Common myeloid progenitor, CD34-positive (primary cell): ENCODE measurements around the gene ALOXE3.
A peak's percentile ranks its signal among the peaks of the same experiment; 100 is the strongest.

Source experiments
- CTCF ChIA-PET: fragments of 350-600 bp; sonication (Branson Sonifier 250); formaldehyde crosslinking; loops from one replicate; lab custom pipeline; 2021; ENCODE audit warnings: antibody characterized with exemption; lab: Charles Lee
- POLR2A ChIA-PET: fragments of 350-600 bp; sonication (Branson Sonifier 250); formaldehyde crosslinking; loops from one replicate; lab custom pipeline; 2021; ENCODE audit warnings: antibody characterized with exemption; lab: Charles Lee
- DNase-seq, 3 donors: peaks; one replicate each; pipeline versions ENCODE4 v3.0.0 to v3.0.0-alpha.2; 2013
- H3K27ac ChIP-seq, 2 experiments: 1 replicate in 1 of 2; 2 replicates in 1 of 2; pipeline ENCODE4 v1.7.0; 2013; ENCODE audit warnings: inconsistent platforms in 2 of 2, low read length in 2 of 2, mild to moderate bottlenecking in 2 of 2, low read depth in 1 of 2, moderate library complexity in 1 of 2; ENCODE audit not compliant: severe bottlenecking in 2 of 2, insufficient read depth in 1 of 2, poor library complexity in 1 of 2
- H3K27me3 ChIP-seq, 5 experiments: replicated peaks in 2 of 5; 1 replicate in 3 of 5; 2 replicates in 2 of 5; pipeline versions ENCODE4 v1.6.1 to v1.7.0; 2013; ENCODE audit warnings: low read length in 4 of 5, mild to moderate bottlenecking in 2 of 5, moderate library complexity in 2 of 5, inconsistent platforms in 1 of 5; ENCODE audit not compliant: insufficient read depth in 5 of 5, control insufficient read depth in 4 of 5
- H3K36me3 ChIP-seq, 4 experiments: 1 replicate in 2 of 4; 2 replicates in 2 of 4; pipeline versions ENCODE4 v1.6.1 to v1.7.0; 2013; ENCODE audit warnings: low read length in 3 of 4, control low read depth in 1 of 4, mild to moderate bottlenecking in 1 of 4; ENCODE audit not compliant: control insufficient read depth in 4 of 4, insufficient read depth in 4 of 4
- H3K4me1 ChIP-seq, 4 experiments: 1 replicate in 3 of 4; 2 replicates in 1 of 4; pipeline versions ENCODE4 v1.6.1 to v1.7.1; 2013; ENCODE audit warnings: low read length in 3 of 4, mild to moderate bottlenecking in 3 of 4, control low read depth in 1 of 4, inconsistent platforms in 1 of 4, moderate library complexity in 1 of 4; ENCODE audit not compliant: control insufficient read depth in 4 of 4, insufficient read depth in 4 of 4; ENCODE audit errors: control extremely low read depth in 1 of 4
- H3K4me3 ChIP-seq, 7 experiments: 1 replicate in 4 of 7; 2 replicates in 3 of 7; pipeline versions ENCODE4 v1.5.1 to v1.7.0; 2013; ENCODE audit warnings: mild to moderate bottlenecking in 7 of 7, low read length in 6 of 7, moderate library complexity in 6 of 7, inconsistent platforms in 2 of 7, low read depth in 2 of 7, control low read depth in 1 of 7; ENCODE audit not compliant: insufficient read depth in 4 of 7, control insufficient read depth in 1 of 7; ENCODE audit errors: extremely low read depth in 1 of 7
- H3K9me3 ChIP-seq, 5 experiments: 1 replicate in 4 of 5; 2 replicates in 1 of 5; pipeline versions ENCODE4 v1.6.1 to v1.7.1; 2013; ENCODE audit warnings: low read length in 4 of 5, mild to moderate bottlenecking in 2 of 5, inconsistent platforms in 1 of 5, low read depth in 1 of 5, moderate library complexity in 1 of 5; ENCODE audit not compliant: control insufficient read depth in 4 of 5, insufficient read depth in 2 of 5; ENCODE audit errors: control extremely low read depth in 1 of 5
- WGBS: methylation state at CpG from one replicate; pipeline ENCODE4 v1.1.5; 2013; ENCODE audit not compliant: insufficient coverage; 5-methylcytosine and 5-hydroxymethylcytosine counted together

The ALOXE3 gene

GRCh38 chr17:8095361-8095760 is 23.0 kb downstream of the ALOXE3 start:
- 93% methylated on average over 3 of the region's 6 CpGs for WGBS
- Histone ChIP-seq H3K9me3 (no peaks in the 10 kb centered on the region), H3K36me3 (no peaks in the 10 kb centered on the region), H3K4me3 (no peak overlapping the region), H3K4me1 (peaks cover 0 to 8% (median 5%) of the 10 kb centered on the region in 4 experiments), H3K27me3 (peaks cover 0 to 11% (median 3%) of the 10 kb centered on the region in 5 experiments), H3K27ac (no peak overlapping the region)
- ChIA-PET POLR2A (no interaction called here), CTCF (interaction anchor here (1.4 to 10.1 kb wide), 5 partner anchors 12 to 35 kb away, joined by 4 to 206 read pairs (median 87); partner anchors contain the start of gene ALOXE3)
- no peak for DNase-seq

- POLR2A ChIA-PET, result no interaction called here
- Histone ChIP-seq H3K4me1 (peaks cover 0 to 8% (median 5%) of the 10 kb centered on the region in 4 experiments), H3K36me3 (no peaks in the 10 kb centered on the region), H3K4me3 (no peak overlapping the region), H3K27ac (no peak overlapping the region), H3K27me3 (peaks cover 0 to 18% (median 10%) of the 10 kb centered on the region in 5 experiments), H3K9me3 (no peaks in the 10 kb centered on the region)
- CTCF ChIA-PET, result interaction anchor here (0.9 to 10.1 kb wide), 8 partner anchors 12 to 65 kb away, joined by 3 to 206 read pairs (median 25); partner anchors contain the start of gene ALOXE3
- 57% methylated on average over 6 of the region's 9 CpGs for WGBS
- peak in 2 of 3 donors; percentile 41 to 46 for DNase-seq
Measured at GRCh38 chr17:8091033-8091687, 27.2 kb downstream of the ALOXE3 start.

- H3K4me3 ChIP-seq, result no peak overlapping the region
- peaks cover 0 to 8% (median 5%) of the 10 kb centered on the region in 4 experiments for H3K4me1 ChIP-seq
- ChIA-PET CTCF (interaction anchor here (0.9 to 10.1 kb wide), 7 partner anchors 8 to 29 kb away, joined by 3 to 206 read pairs (median 44); partner anchors contain the start of gene ALOXE3), POLR2A (no interaction called here)
- no peak overlapping the region for H3K27ac ChIP-seq
- H3K9me3 ChIP-seq, result no peaks in the 10 kb centered on the region
- H3K36me3 ChIP-seq, result no peaks in the 10 kb centered on the region
- 87% methylated on average over 2 of the region's 6 CpGs for WGBS
- DNase-seq, result no peak
- peaks cover 0 to 18% (median 10%) of the 10 kb centered on the region in 5 experiments for H3K27me3 ChIP-seq
Measured at GRCh38 chr17:8089728-8090127, 28.6 kb downstream of the ALOXE3 start.

- Histone ChIP-seq H3K9me3 (no peaks in the 10 kb centered on the region), H3K4me3 (no peak overlapping the region), H3K4me1 (no peaks in the 10 kb centered on the region), H3K36me3 (no peaks in the 10 kb centered on the region), H3K27ac (no peak overlapping the region), H3K27me3 (peaks cover 0 to 18% (median 10%) of the 10 kb centered on the region in 5 experiments)
- ChIA-PET POLR2A (no interaction called here), CTCF (interaction anchor here (1.0 to 10.1 kb wide), 6 partner anchors 9 to 72 kb away, joined by 3 to 206 read pairs (median 46); partner anchors contain the start of gene ALOXE3)
- DNase-seq, result no peak
- 87% methylated on average over 4 of the region's 5 CpGs for WGBS
Measured at GRCh38 chr17:8087952-8088230, 30.4 kb downstream of the ALOXE3 start.

GRCh38 chr17:8087075-8087951 is 31.0 kb downstream of the ALOXE3 start, which contains the start of gene ALOX12B:
TSS of gene ALOX12B (minus strand) at chr17:8087716. CDS start at chr17:8087442, 274 bp downstream.
- Histone ChIP-seq H3K9me3 (no peaks in the 10 kb centered on the region), H3K4me1 (no peaks in the 10 kb centered on the region), H3K4me3 (no peak within 1 kb of the TSS), H3K27ac (no peak within 1 kb of the TSS), H3K36me3 (no peaks in the 10 kb centered on the region), H3K27me3 (peaks cover 0 to 18% (median 10%) of the 10 kb centered on the region in 5 experiments)
- 83% methylated on average over 17 of the region's 20 CpGs for WGBS
- CTCF ChIA-PET, result interaction anchor here (1.0 to 10.1 kb wide), 7 partner anchors 8 to 30 kb away, joined by 3 to 206 read pairs (median 6); partner anchors contain the start of gene ALOXE3
- POLR2A ChIA-PET, result no interaction called here
- no peak for DNase-seq

GRCh38 chr17:8084250-8084649 is 34.1 kb downstream of the ALOXE3 start:
- Histone ChIP-seq H3K27me3 (peaks cover 0 to 7% (median 1%) of the 10 kb centered on the region in 5 experiments), H3K4me3 (no peak overlapping the region), H3K9me3 (no peaks in the 10 kb centered on the region), H3K4me1 (peaks cover 0 to 12% (median 11%) of the 10 kb centered on the region in 4 experiments), H3K36me3 (peaks cover 0 to 3% (median 0%) of the 10 kb centered on the region in 4 experiments), H3K27ac (no peak overlapping the region)
- DNase-seq, result no peak
- POLR2A ChIA-PET, result interaction anchor here (0.6 kb wide), 1 partner anchor 214 kb away, joined by 7 read pairs; no protein-coding TSS in a partner anchor
- WGBS, result 98% methylated on average over 5 of the region's 6 CpGs
- CTCF ChIA-PET, result interaction anchor here (0.8 to 13.0 kb wide), 8 partner anchors 7 to 34 kb away, joined by 3 to 145 read pairs (median 6); partner anchors contain the start of genes ALOX12B and ALOXE3
